GM12878 (cell line): ENCODE data around the gene SUGCT. TPM values are rescaled to one million over a fixed set of nuclear protein-coding genes. Genes with fewer than 3 reads are reported as not detected.

ENCODE experiments used
- ATAC-seq: fragments of 200-7000 bp; cut with Tn5 transposase; 3 replicates; pipeline ENCODE4 v1.9.1; 2020; ENCODE audit warnings: mild to moderate bottlenecking, moderate library complexity
- BruUV-seq: library from RNA; stranded (reverse); fragments of 400-500 nt; replicated peaks from 2 replicates; lab custom pipeline; 2021; lab: Mats Ljungman, UMichigan
- CTCF ChIA-PET: fragments of 300-600 bp; sonication (Branson Sonifier 250); formaldehyde crosslinking; extraction: SDS; loops from one replicate; lab custom pipeline; 2021; ENCODE audit warnings: inconsistent platforms; lab: Yijun Ruan, JAX
- POLR2A ChIA-PET: fragments of 350-600 bp; formaldehyde crosslinking; extraction: SDS; loops from one replicate; lab custom pipeline; 2021; ENCODE audit warnings: inconsistent platforms; lab: Charles Lee
- RAD21 ChIA-PET: fragments of 300-600 bp; sonication (Branson Sonifier 250); formaldehyde crosslinking; loops from one replicate; lab custom pipeline; 2023; ENCODE audit warnings: antibody characterized with exemption; ENCODE audit not compliant: unreplicated experiment; lab: Charles Lee
- SMC1A ChIA-PET: fragments of 300-600 bp; sonication (Branson Sonifier 250); formaldehyde crosslinking; loops from one replicate; lab custom pipeline; 2023; ENCODE audit not compliant: unreplicated experiment, uncharacterized antibody; lab: Charles Lee
- DNase-seq: peaks from one replicate; pipeline ENCODE4 v3.0.0-alpha.2; 2011; ENCODE audit warnings: low read depth, low spot score
- FAIRE-seq: peaks from 3 replicates; lab custom pipeline; 2011; peaks lifted over from hg19 to GRCh38; lab: Jason Lieb, UNC
- H2AFZ ChIP-seq: 2 replicates; pipeline ENCODE4 v1.6.0; 2011; ENCODE audit warnings: low read depth, low read length, control low read depth; ENCODE audit not compliant: control insufficient read depth
- H3K27ac ChIP-seq: 2 replicates; pipeline ENCODE4 v1.5.1; 2011; ENCODE audit warnings: control low read depth; ENCODE audit not compliant: control insufficient read depth, insufficient read depth
- H3K27me3 ChIP-seq, 2 experiments: replicated peaks in 1 of 2; 2 replicates each; pipeline versions ENCODE4 v1.6.0 to v1.6.1; 2011; ENCODE audit warnings: low read length in 1 of 2; ENCODE audit not compliant: control insufficient read depth in 2 of 2, insufficient read depth in 2 of 2
- H3K36me3 ChIP-seq, 2 experiments: 2 replicates each; pipeline ENCODE4 v1.5.1; 2011; ENCODE audit warnings: low read length in 1 of 2; ENCODE audit not compliant: control insufficient read depth in 2 of 2, insufficient read depth in 2 of 2
- H3K4me1 ChIP-seq: 2 replicates; pipeline ENCODE4 v1.6.1; 2011; ENCODE audit warnings: mild to moderate bottlenecking, low read length, moderate library complexity, mixed read lengths; ENCODE audit not compliant: control insufficient read depth, insufficient read depth
- H3K4me2 ChIP-seq: 2 replicates; pipeline ENCODE4 v1.6.0; 2011; ENCODE audit warnings: control low read depth; ENCODE audit not compliant: control insufficient read depth, insufficient read depth
- H3K4me3 ChIP-seq: fragments of 200-600 bp; sonication (generic); 2 replicates; pipeline ENCODE4 v1.5.1; 2016
- H3K79me2 ChIP-seq: 2 replicates; pipeline ENCODE4 v1.6.0; 2011; ENCODE audit warnings: low read length; ENCODE audit not compliant: control insufficient read depth, insufficient read depth
- H3K9ac ChIP-seq: 2 replicates; pipeline ENCODE4 v1.8.0; 2011; ENCODE audit warnings: low read length, control low read depth, mixed read lengths; ENCODE audit not compliant: control insufficient read depth, insufficient read depth
- H3K9me3 ChIP-seq: replicated peaks from 3 replicates; pipeline ENCODE4 v1.5.1; 2011; ENCODE audit warnings: mild to moderate bottlenecking, low read length; ENCODE audit not compliant: control insufficient read depth, insufficient read depth
- H4K20me1 ChIP-seq: 2 replicates; pipeline ENCODE4 v1.6.0; 2011; ENCODE audit not compliant: control insufficient read depth, insufficient read depth
- CBX3 ChIP-seq: fragments of 200-600 bp; sonication (generic); IDR thresholded peaks from 2 replicates; pipeline ENCODE4 v1.6.1; 2016; ENCODE audit warnings: low read depth, borderline replicate concordance
- CHD2 ChIP-seq: IDR thresholded peaks from 2 replicates; pipeline ENCODE4 v1.6.1; 2011; ENCODE audit warnings: low read depth, low read length, improper control_type of control experiment, borderline replicate concordance
- IKZF2 ChIP-seq, 2 experiments: fragments of 450-650 bp; IDR thresholded peaks; 2 replicates each; pipeline ENCODE4 v1.6.1; 2017; ENCODE audit warnings: mild to moderate bottlenecking in 2 of 2, moderate library complexity in 2 of 2
- PML ChIP-seq: IDR thresholded peaks from 2 replicates; pipeline ENCODE4 v1.6.1; 2012; ENCODE audit warnings: low read length, inconsistent platforms
- POLR2AphosphoS5 ChIP-seq: IDR thresholded peaks from 2 replicates; pipeline ENCODE4 v1.6.1; 2011; ENCODE audit warnings: mild to moderate bottlenecking, low read length, inconsistent platforms
- RAD51 ChIP-seq: fragments of 450-650 bp; IDR thresholded peaks from 2 replicates; pipeline ENCODE4 v1.6.1; 2016; ENCODE audit warnings: moderate library complexity, mild to moderate bottlenecking, inconsistent platforms
- SIN3A ChIP-seq: IDR thresholded peaks from 2 replicates; pipeline ENCODE4 v1.6.1; 2012; ENCODE audit warnings: low read depth, low read length, improper control_type of control experiment
- ZBTB33 ChIP-seq: fragments of 450-650 bp; IDR thresholded peaks from 2 replicates; pipeline ENCODE4 v1.6.1; 2017; ENCODE audit warnings: mild to moderate bottlenecking
- ZNF217 ChIP-seq: fragments of 450-650 bp; IDR thresholded peaks from 2 replicates; pipeline ENCODE4 v1.6.1; 2017; ENCODE audit warnings: antibody characterized with exemption, mild to moderate bottlenecking
- ZNF622 ChIP-seq: fragments of 450-650 bp; IDR thresholded peaks from 2 replicates; pipeline ENCODE4 v1.6.1; 2017; ENCODE audit warnings: mild to moderate bottlenecking, inconsistent platforms
- WGBS: methylation state at CpG from one replicate; pipeline ENCODE4 v1.1.6; 2016; ENCODE audit warnings: low lambda C conversion rate; ENCODE audit not compliant: insufficient replicate concordance, insufficient coverage; ENCODE audit errors: missing lambda C conversion rate; 5-methylcytosine and 5-hydroxymethylcytosine counted together
- in situ Hi-C: fragments of 300-500 bp; cut with MboI; formaldehyde crosslinking; loops from 9 replicates; pipeline ENCODE4 v1.14.3; 2018; ENCODE audit warnings: mixed read lengths
- intact Hi-C: fragments of 100-400 bp; cut with micrococcal nuclease; formaldehyde crosslinking; loops from one replicate; pipeline ENCODE4 v1.14.2; 2022; ENCODE audit not compliant: unreplicated experiment
- polyA plus RNA-seq, 11 experiments: library from polyadenylated mRNA; depleted of rRNA in 4 of 11; unstranded in 6 of 11; stranded (reverse) in 5 of 11; fragments of >200 nt; fragmentation: Nextera tagmentation in 4 of 11; fragmentation: Illumina TruSeq in 1 of 11; extraction: Ambion mirVana in 4 of 11; extraction: Trizol in 1 of 11; gene quantifications; 1 replicate in 1 of 11; 2 replicates in 10 of 11; pipeline versions ENCODE4 v1.2.1 to v1.2.3, GENCODE V29; 2011 to 2016; ENCODE audit warnings: inconsistent platforms in 2 of 11, missing spikeins in 2 of 11, low read depth in 1 of 11
- total RNA-seq, 4 experiments: library from RNA; depleted of rRNA in 3 of 4; stranded (reverse); fragments of >200 nt in 3 of 4; fragmentation: Illumina TruSeq in 1 of 4; extraction: Trizol in 1 of 4; gene quantifications; 2 replicates each; pipeline versions ENCODE4 v1.2.1 to v1.2.3, GENCODE V29; 2013 to 2021
- TF ChIP-seq, protein P1 (sequence below): fragments of 450-650 bp; IDR thresholded peaks from 2 replicates; pipeline ENCODE4 v1.6.1; 2017; ENCODE audit warnings: antibody characterized with exemption, mild to moderate bottlenecking, moderate library complexity

SUGCT gene
- total and polyA plus RNA-seq, 10 of the 15 experiments (the other 5 are each of a cell fraction or from before 2014, with no cell fraction given), result 0.08 to 1.2 (median 0.67) TPM; not detected in 1

DNA sequence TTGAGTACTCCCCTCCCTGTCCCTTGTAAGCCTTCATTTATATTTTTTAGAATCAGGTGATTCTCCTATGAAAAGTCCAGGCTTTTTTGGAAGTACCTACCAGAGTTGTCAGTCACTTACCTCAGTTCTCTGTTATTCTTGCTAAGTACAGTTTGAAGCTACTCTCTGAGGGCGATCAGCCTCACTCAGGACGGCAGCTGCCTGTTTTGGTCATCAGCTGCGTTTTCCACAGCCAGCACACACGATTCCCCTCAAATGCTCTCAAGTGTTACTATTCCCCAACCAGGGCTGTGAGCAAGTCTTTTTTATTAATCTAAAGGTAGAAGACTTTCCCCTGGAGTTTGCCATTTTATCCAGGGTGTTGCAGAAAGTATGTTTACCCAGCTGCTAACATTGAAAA, 328.6 kb downstream of the SUGCT start:
- intact Hi-C loops (no loop called here), in situ Hi-C loops (no loop called here)
- Histone ChIP-seq H3K36me3 (no peaks in the 10 kb centered on the region), H3K9me3 (no peaks in the 10 kb centered on the region), H3K4me3 (no peak overlapping the region), H3K27ac (no peak overlapping the region), H3K4me1 (no peaks in the 10 kb centered on the region), H3K27me3 (no peaks in the 10 kb centered on the region), H2AFZ (no peak overlapping the region), H3K9ac (no peak overlapping the region), H3K79me2 (no peaks in the 10 kb centered on the region), H3K4me2 (no peak overlapping the region), H4K20me1 (no peaks in the 10 kb centered on the region)
- SMC1A ChIA-PET, result no interaction called here
- DNase-seq (no peak), FAIRE-seq (no peak), ATAC-seq (no peak)
- BruUV-seq, result no TSS peak
- RAD21 ChIA-PET, result no interaction called here
- TF ChIP-seq CBX3, result no peak
- POLR2A ChIA-PET, result no interaction called here
- CTCF ChIA-PET, result no interaction called here
- WGBS, result 9% methylated on average over 4 of the region's 4 CpGs

- H3K4me3 ChIP-seq, result no peak overlapping the region
- WGBS, result 10% methylated on average over 4 of the region's 4 CpGs
- ChIA-PET SMC1A (no interaction called here), POLR2A (no interaction called here), CTCF (interaction anchor here (0.7 kb wide), 1 partner anchor 1168 kb away, joined by 4 read pairs; no protein-coding TSS in a partner anchor), RAD21 (no interaction called here)
- peaks cover 0 to 3% of the 10 kb centered on the region in 2 experiments; a peak in 2 of 4 replicates for H3K27me3 ChIP-seq
- intact Hi-C loops, result no loop called here
- BruUV-seq, result no TSS peak
- no peak overlapping the region for H3K9ac ChIP-seq
- FAIRE-seq, result no peak
- H3K27ac ChIP-seq, result no peak overlapping the region
- H3K79me2 ChIP-seq, result no peaks in the 10 kb centered on the region
- no peak for DNase-seq
- H3K36me3 ChIP-seq, result no peaks in the 10 kb centered on the region
- H2AFZ ChIP-seq, result no peak overlapping the region
- in situ Hi-C loops, result no loop called here
- H3K4me1 ChIP-seq, result no peaks in the 10 kb centered on the region
- H3K4me2 ChIP-seq, result no peak overlapping the region
- H4K20me1 ChIP-seq, result no peaks in the 10 kb centered on the region
- no peak for ATAC-seq
- no peaks in the 10 kb centered on the region for H3K9me3 ChIP-seq
- TF ChIP-seq PML (no peak), ZBTB33 (no peak), ZNF217 (no peak), POLR2AphosphoS5 (no peak), ZNF622 (no peak), RAD51 (no peak), CHD2 (no peak), SIN3A (no peak), IKZF2 (IDR thresholded peaks at IDR 0.05) (no peak)
- TF ChIP-seq, protein P1, sequence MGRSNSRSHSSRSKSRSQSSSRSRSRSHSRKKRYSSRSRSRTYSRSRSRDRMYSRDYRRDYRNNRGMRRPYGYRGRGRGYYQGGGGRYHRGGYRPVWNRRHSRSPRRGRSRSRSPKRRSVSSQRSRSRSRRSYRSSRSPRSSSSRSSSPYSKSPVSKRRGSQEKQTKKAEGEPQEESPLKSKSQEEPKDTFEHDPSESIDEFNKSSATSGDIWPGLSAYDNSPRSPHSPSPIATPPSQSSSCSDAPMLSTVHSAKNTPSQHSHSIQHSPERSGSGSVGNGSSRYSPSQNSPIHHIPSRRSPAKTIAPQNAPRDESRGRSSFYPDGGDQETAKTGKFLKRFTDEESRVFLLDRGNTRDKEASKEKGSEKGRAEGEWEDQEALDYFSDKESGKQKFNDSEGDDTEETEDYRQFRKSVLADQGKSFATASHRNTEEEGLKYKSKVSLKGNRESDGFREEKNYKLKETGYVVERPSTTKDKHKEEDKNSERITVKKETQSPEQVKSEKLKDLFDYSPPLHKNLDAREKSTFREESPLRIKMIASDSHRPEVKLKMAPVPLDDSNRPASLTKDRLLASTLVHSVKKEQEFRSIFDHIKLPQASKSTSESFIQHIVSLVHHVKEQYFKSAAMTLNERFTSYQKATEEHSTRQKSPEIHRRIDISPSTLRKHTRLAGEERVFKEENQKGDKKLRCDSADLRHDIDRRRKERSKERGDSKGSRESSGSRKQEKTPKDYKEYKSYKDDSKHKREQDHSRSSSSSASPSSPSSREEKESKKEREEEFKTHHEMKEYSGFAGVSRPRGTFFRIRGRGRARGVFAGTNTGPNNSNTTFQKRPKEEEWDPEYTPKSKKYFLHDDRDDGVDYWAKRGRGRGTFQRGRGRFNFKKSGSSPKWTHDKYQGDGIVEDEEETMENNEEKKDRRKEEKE, result no peak
Measured at GRCh38 chr7:40468891-40469864, 334.4 kb downstream of the SUGCT start.
